Testis (tissue), 3 donors: Measurements from ENCODE around the gene WDFY2. TPM values are rescaled to one million over a fixed set of nuclear protein-coding genes. Genes with fewer than 3 reads are reported as not detected.

Experiments
- DNase-seq: peaks from one replicate; pipeline ENCODE4 v3.0.0-alpha.2; 2019
- H3K27ac ChIP-seq, 2 donors: fragments of 200-600 bp; sonication (generic); one replicate each; pipeline ENCODE4 v1.5.1; 2019
- H3K27me3 ChIP-seq: fragments of 200-600 bp; sonication (generic); one replicate; pipeline ENCODE4 v1.5.1; 2019
- H3K36me3 ChIP-seq: fragments of 200-600 bp; sonication (generic); one replicate; pipeline ENCODE4 v1.5.1; 2017; ENCODE audit warnings: low read depth; ENCODE audit errors: missing control alignments
- H3K4me1 ChIP-seq: fragments of 200-600 bp; sonication (generic); one replicate; pipeline ENCODE4 v1.5.1; 2019
- H3K4me3 ChIP-seq, 2 donors: fragments of 200-600 bp; sonication (generic); one replicate each; pipeline ENCODE4 v1.5.1; 2017 to 2019
- H3K9me3 ChIP-seq: fragments of 200-600 bp; sonication (generic); one replicate; pipeline ENCODE4 v1.5.1; 2017
- POLR2A ChIP-seq: fragments of 450-650 bp; IDR thresholded peaks from one replicate; pipeline ENCODE4 v1.6.1; 2017; ENCODE audit warnings: antibody characterized with exemption, mild to moderate bottlenecking, moderate library complexity
- WGBS, 2 donors: methylation state at CpG; one replicate each; pipeline ENCODE4 v1.1.5; 2018; 5-methylcytosine and 5-hydroxymethylcytosine counted together
- intact Hi-C: fragments of 100-400 bp; cut with DNase I; formaldehyde crosslinking; loops from one replicate; pipeline ENCODE4 v1.15.1; 2023; ENCODE audit warnings: low total_unique reads
- polyA plus RNA-seq: library from polyadenylated mRNA; stranded (reverse); fragments of 350-450 nt; fragmentation: Illumina TruSeq; extraction: RNeasy Lipid Tissue Mini Kit (QIAGEN cat#74804); gene quantifications from one replicate; pipeline ENCODE4 v1.2.3, GENCODE V29; 2014; ENCODE audit warnings: low read depth, low replicate concordance; ENCODE audit not compliant: insufficient read depth
- total RNA-seq, 2 donors: library from RNA; depleted of rRNA; stranded (reverse); fragments of >200 nt; gene quantifications; one replicate each; pipeline ENCODE4 v1.2.3, GENCODE V29; 2016
- TF ChIP-seq, protein P1 (sequence below), 3 experiments: fragments of 450-650 bp in 2 of 3; fragments of 200-600 bp in 1 of 3; sonication (generic) in 1 of 3; IDR thresholded peaks; one replicate each; pipeline ENCODE4 v1.5.1; 2016 to 2019; ENCODE audit warnings: antibody characterized with exemption in 3 of 3, mild to moderate bottlenecking in 2 of 3, moderate library complexity in 1 of 3

WDFY2 gene
- total and polyA plus RNA-seq, 3 donors from 2014 or later: 17.1 to 45.8 (median 36.1) TPM

DNA sequence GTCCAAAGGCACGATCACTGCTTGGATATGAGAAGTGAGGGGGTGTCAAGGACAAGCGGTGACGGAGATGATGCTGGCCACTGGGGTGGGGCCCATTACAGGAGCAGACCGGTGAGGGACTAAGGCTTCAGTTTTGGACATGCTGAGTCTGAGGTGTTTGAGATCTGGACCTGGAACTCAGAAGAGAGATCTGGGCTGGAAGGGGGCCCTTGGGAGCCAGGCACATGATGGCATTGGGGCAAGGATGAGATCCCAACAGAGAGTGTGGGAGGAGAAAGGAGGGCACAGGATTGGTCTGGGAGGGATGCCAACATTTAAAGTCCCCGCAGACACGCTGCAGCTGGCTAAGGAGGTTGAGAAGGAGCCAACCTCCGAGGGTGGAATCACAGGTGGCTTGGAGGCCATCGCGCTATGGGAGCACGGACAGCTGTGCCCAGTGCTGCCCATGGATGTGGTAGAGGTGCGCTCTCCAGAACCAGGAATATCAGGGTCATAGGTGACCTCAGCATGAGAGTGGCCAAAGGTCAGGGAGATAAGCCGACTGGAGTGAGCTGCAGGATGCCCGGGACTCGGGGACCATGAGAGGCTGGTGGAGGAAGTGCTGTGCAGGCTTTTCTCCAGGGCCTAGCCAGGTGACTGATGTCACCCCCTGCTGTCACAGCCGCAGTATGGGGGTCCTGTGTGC lies 197.9 kb downstream of the WDFY2 start:
- 71 to 73% methylated on average over 15 of the region's 15 CpGs for WGBS, 2 donors
- Histone ChIP-seq H3K4me1 (peaks cover 14% of the 10 kb centered on the region), H3K27ac (no peak overlapping the region), H3K36me3 (no peaks in the 10 kb centered on the region), H3K27me3 (no peaks in the 10 kb centered on the region), H3K4me3 (no peak overlapping the region), H3K9me3 (no peaks in the 10 kb centered on the region)
- intact Hi-C loops: no loop called here
- TF ChIP-seq, protein P1, sequence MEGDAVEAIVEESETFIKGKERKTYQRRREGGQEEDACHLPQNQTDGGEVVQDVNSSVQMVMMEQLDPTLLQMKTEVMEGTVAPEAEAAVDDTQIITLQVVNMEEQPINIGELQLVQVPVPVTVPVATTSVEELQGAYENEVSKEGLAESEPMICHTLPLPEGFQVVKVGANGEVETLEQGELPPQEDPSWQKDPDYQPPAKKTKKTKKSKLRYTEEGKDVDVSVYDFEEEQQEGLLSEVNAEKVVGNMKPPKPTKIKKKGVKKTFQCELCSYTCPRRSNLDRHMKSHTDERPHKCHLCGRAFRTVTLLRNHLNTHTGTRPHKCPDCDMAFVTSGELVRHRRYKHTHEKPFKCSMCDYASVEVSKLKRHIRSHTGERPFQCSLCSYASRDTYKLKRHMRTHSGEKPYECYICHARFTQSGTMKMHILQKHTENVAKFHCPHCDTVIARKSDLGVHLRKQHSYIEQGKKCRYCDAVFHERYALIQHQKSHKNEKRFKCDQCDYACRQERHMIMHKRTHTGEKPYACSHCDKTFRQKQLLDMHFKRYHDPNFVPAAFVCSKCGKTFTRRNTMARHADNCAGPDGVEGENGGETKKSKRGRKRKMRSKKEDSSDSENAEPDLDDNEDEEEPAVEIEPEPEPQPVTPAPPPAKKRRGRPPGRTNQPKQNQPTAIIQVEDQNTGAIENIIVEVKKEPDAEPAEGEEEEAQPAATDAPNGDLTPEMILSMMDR (IDR thresholded peaks at IDR 0.05): no peak
- no peak for TF ChIP-seq POLR2A
- no peak for DNase-seq

DNA sequence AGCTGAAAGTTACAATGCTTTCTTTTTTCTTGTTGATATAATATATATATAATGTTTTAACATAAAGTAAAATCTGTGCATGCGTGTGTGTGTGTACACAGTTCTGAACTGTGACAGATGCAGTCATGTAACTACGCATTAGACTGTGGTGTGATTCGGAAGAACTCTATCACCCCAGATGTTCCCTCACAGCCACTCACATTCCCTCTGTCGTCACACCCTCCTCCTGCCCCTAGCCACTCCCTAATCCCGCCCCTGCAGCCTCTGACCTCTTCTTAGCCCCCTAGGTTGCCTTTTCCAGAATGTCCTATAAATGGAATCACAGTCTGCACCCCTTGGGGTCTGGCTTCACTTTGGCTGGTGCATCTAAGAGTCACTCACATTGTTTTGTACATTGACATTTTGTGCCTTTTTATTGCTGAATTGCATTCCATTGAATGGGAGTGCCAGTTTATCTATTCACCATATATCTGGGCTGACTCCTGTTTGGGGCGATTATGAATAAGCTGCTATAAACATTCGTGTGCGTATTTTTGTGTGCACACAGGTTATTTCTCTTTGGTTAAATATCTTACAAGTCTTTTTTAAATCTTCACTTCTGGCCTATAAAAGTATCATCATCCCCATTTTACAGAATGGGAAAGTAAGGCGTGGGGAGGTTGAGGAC lies 199.3 kb downstream of the WDFY2 start:
- H3K9me3 ChIP-seq: no peaks in the 10 kb centered on the region
- no peak overlapping the region for H3K4me3 ChIP-seq
- H3K36me3 ChIP-seq: no peaks in the 10 kb centered on the region
- no peak for DNase-seq
- peaks cover 14% of the 10 kb centered on the region for H3K4me1 ChIP-seq
- WGBS, 2 donors: 92% methylated on average over 9 of the region's 9 CpGs
- intact Hi-C loops: no loop called here
- no peak overlapping the region for H3K27ac ChIP-seq
- H3K27me3 ChIP-seq: no peaks in the 10 kb centered on the region
- TF ChIP-seq, protein P1 (IDR thresholded peaks at IDR 0.05): no peak

DNA sequence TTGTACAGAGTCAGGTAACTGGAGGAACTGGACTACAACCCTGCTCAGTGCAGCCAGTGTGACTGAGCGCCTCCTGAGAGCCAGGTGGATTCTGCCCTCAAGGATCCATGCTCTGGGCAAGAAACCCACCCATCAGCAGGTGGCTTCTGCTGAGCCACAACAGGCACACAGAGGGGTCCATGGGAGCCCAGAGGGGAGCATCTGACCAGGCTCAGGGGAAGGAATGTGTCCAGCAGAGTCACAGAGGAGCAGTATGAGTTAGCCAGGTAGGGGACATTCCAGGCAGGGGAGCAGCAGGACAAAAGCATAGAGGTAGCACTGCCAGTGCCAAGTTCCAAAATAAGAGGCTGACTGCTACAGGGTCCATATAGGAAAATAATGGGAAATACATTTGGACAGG lies 199.8 kb downstream of the WDFY2 start:
- H3K9me3 ChIP-seq: no peaks in the 10 kb centered on the region
- H3K36me3 ChIP-seq: no peaks in the 10 kb centered on the region
- DNase-seq: no peak
- TF ChIP-seq, protein P1 (IDR thresholded peaks at IDR 0.05): no peak
- no peak for TF ChIP-seq POLR2A
- no peaks in the 10 kb centered on the region for H3K27me3 ChIP-seq
- intact Hi-C loops: no loop called here
- peaks cover 14% of the 10 kb centered on the region for H3K4me1 ChIP-seq
- 100% methylated on average over 1 of the region's 1 CpG for WGBS, 2 donors
- no peak overlapping the region for H3K4me3 ChIP-seq
- H3K27ac ChIP-seq: no peak overlapping the region

DNA sequence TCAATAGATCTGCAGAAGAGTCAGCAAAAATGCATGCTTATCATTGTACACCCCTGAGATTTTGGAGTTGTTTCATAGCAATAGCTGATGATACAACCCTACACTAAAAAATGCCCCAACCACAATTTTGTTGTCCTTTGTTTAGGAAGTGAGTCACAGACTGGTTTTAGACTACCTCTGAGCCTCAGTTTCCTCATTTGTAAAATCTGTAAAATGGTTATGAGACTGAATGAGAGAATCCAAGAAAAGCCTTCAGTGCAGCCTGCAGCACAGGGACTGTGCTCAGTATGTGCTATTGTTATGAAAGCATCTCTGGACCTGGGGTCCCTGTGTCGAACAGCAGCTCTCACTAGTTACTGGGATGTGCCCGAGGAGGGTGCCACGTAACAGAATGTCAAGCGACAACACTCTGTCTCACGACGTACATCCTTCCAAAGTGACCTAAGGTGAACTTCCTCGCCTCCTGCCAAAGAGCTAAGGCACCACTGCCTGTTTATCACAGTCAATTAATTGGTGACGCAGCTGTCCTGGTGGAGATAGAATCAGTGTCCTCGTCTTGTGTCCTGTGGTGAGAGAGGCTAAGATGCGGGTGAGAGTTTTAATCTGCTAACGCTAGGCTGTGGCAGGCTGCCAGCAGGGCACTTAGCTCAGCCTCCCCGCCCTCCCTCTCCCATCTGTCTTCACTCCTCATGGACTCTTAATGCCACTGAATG lies 201.6 kb downstream of the WDFY2 start:
- intact Hi-C loops: no loop called here
- no peaks in the 10 kb centered on the region for H3K27me3 ChIP-seq
- DNase-seq: peak; percentile 70
- no peaks in the 10 kb centered on the region for H3K9me3 ChIP-seq
- peaks cover 14% of the 10 kb centered on the region for H3K4me1 ChIP-seq
- TF ChIP-seq, protein P1 (IDR thresholded peaks at IDR 0.05): no peak
- TF ChIP-seq POLR2A: no peak
- WGBS, 2 donors: 40 to 44% methylated on average over 12 of the region's 12 CpGs
- H3K4me3 ChIP-seq: no peak overlapping the region
- no peaks in the 10 kb centered on the region for H3K36me3 ChIP-seq
- H3K27ac ChIP-seq: peak overlapping the region in 1 of 2 donors; percentile 50
